KMS-11 (cell line): ENCODE data around the gene UBASH3B.

Source experiments
- H2AFZ ChIP-seq: fragments of 200-600 bp; sonication (generic); 2 replicates; pipeline ENCODE4 v1.6.1; 2016; ENCODE audit warnings: antibody characterized with exemption, mixed run types, low read depth
- H3K27ac ChIP-seq: fragments of 200-600 bp; sonication (generic); 2 replicates; pipeline ENCODE4 v1.6.1; 2016; ENCODE audit warnings: mild to moderate bottlenecking, mixed run types
- H3K27me3 ChIP-seq: fragments of 200-600 bp; sonication (generic); 2 replicates; pipeline ENCODE4 v1.6.1; 2017; ENCODE audit warnings: mild to moderate bottlenecking, low read depth, mixed run types, moderate library complexity; ENCODE audit not compliant: insufficient read depth
- H3K36me3 ChIP-seq: fragments of 200-600 bp; sonication (generic); 2 replicates; pipeline ENCODE4 v1.6.1; 2017; ENCODE audit warnings: mild to moderate bottlenecking, mixed run types; ENCODE audit not compliant: insufficient read depth
- H3K4me1 ChIP-seq: fragments of 200-600 bp; sonication (generic); 2 replicates; pipeline ENCODE4 v1.6.1; 2016; ENCODE audit warnings: mild to moderate bottlenecking, low read depth, mixed run types; ENCODE audit not compliant: poor library complexity, severe bottlenecking
- H3K4me2 ChIP-seq: fragments of 200-600 bp; sonication (generic); 2 replicates; pipeline ENCODE4 v1.7.0; 2016; ENCODE audit warnings: mild to moderate bottlenecking, mixed run types
- H3K4me3 ChIP-seq: fragments of 200-600 bp; sonication (generic); IDR thresholded peaks from 2 replicates; pipeline ENCODE4 v1.6.1; 2017; ENCODE audit warnings: low read depth, low read length, mixed read lengths; ENCODE audit not compliant: insufficient read depth
- H3K79me2 ChIP-seq: fragments of 200-600 bp; sonication (generic); 2 replicates; pipeline ENCODE4 v1.6.1; 2016; ENCODE audit warnings: low read depth, mixed run types; ENCODE audit not compliant: insufficient read depth
- H3K9ac ChIP-seq: fragments of 200-600 bp; sonication (generic); 2 replicates; pipeline ENCODE4 v1.6.1; 2016; ENCODE audit warnings: mild to moderate bottlenecking, mixed run types
- H4K20me1 ChIP-seq: fragments of 200-600 bp; sonication (generic); 2 replicates; pipeline ENCODE4 v1.6.1; 2016; ENCODE audit warnings: mild to moderate bottlenecking, mixed run types; ENCODE audit not compliant: insufficient read depth
- TF ChIP-seq, protein P1 (sequence below): fragments of 200-600 bp; sonication (generic); conservative IDR thresholded peaks from 2 replicates; pipeline ENCODE4 v1.6.1; 2017; ENCODE audit warnings: low read depth, mild to moderate bottlenecking, antibody characterized with exemption, low read length, moderate library complexity, mixed read lengths

The UBASH3B gene

DNA sequence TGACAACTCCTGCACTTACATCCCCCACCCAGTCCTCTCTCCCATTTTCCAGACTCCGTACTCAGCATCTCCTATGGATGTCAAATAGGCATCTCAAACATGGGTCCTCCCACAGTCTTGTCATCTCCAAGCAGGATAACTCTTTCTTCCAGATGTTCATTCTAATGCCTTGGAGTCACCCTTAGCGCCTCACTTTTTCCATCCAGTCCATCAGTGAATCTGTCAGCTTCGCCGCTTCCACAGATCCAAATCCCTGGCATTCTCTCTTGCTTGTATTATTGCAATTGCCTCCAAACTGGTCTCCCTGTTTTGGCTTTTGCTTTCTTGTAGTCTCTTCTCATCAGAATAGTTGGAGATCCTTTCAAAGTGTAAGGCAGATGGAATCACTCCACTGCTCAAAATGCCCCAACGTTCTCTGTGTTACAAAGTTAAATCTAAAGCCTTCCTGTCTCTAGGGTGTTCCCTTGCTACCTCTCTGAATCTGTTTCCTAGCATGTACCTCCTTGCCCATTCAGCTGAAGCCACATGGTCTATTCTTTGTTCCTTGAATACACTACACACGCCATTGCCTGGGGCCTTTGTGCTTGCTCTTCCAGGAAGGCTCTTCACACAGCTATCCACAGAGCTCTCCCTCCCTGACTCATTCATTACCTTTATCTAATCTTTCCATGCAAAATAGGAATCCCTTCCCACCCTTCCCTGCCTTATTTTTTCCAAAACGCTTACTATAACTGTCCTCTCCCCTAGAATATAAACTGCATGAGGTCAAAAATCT is 64.8 kb downstream of the UBASH3B start:
- Histone ChIP-seq H3K36me3 (no peaks in the 10 kb centered on the region), H3K9ac (no peak overlapping the region), H3K27ac (no peak overlapping the region), H3K4me1 (peaks cover 22% of the 10 kb centered on the region), H3K4me2 (no peak overlapping the region), H3K79me2 (no peaks in the 10 kb centered on the region), H2AFZ (no peak overlapping the region), H3K27me3 (no peaks in the 10 kb centered on the region), H4K20me1 (no peaks in the 10 kb centered on the region), H3K4me3 (no peak overlapping the region)
- TF ChIP-seq, protein P1, sequence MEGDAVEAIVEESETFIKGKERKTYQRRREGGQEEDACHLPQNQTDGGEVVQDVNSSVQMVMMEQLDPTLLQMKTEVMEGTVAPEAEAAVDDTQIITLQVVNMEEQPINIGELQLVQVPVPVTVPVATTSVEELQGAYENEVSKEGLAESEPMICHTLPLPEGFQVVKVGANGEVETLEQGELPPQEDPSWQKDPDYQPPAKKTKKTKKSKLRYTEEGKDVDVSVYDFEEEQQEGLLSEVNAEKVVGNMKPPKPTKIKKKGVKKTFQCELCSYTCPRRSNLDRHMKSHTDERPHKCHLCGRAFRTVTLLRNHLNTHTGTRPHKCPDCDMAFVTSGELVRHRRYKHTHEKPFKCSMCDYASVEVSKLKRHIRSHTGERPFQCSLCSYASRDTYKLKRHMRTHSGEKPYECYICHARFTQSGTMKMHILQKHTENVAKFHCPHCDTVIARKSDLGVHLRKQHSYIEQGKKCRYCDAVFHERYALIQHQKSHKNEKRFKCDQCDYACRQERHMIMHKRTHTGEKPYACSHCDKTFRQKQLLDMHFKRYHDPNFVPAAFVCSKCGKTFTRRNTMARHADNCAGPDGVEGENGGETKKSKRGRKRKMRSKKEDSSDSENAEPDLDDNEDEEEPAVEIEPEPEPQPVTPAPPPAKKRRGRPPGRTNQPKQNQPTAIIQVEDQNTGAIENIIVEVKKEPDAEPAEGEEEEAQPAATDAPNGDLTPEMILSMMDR = no peak

GRCh38 chr11:122721201-122721963 is 65.9 kb downstream of the UBASH3B start:
- H3K27me3 ChIP-seq = no peaks in the 10 kb centered on the region
- H3K36me3 ChIP-seq = no peaks in the 10 kb centered on the region
- no peak overlapping the region for H3K4me2 ChIP-seq
- H3K79me2 ChIP-seq = no peaks in the 10 kb centered on the region
- no peak overlapping the region for H3K27ac ChIP-seq
- no peaks in the 10 kb centered on the region for H4K20me1 ChIP-seq
- TF ChIP-seq, protein P1 = no peak
- no peak overlapping the region for H3K4me3 ChIP-seq
- no peak overlapping the region for H3K9ac ChIP-seq
- no peak overlapping the region for H2AFZ ChIP-seq
- H3K4me1 ChIP-seq = peaks cover 31% of the 10 kb centered on the region

DNA sequence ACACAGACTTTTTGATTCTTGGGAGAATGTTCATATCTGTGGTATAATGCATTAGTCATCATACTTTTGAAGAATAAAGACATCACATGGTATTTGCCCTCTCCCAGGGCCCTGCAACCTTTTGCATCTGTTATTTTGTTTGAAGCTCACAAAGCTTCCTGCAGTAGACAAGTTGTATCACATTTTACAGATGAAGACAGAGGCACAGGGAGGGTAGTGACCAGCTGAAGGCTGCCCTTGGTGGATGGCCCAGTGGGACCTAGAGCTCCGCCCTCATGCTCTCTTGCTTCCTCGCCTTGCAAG is 66.4 kb downstream of the UBASH3B start:
- H3K4me2 ChIP-seq = no peak overlapping the region
- no peak overlapping the region for H3K27ac ChIP-seq
- H3K4me1 ChIP-seq = peaks cover 35% of the 10 kb centered on the region
- no peak overlapping the region for H3K9ac ChIP-seq
- no peak overlapping the region for H2AFZ ChIP-seq
- no peaks in the 10 kb centered on the region for H3K27me3 ChIP-seq
- H3K36me3 ChIP-seq = no peaks in the 10 kb centered on the region
- H4K20me1 ChIP-seq = no peaks in the 10 kb centered on the region
- TF ChIP-seq, protein P1 = no peak
- no peak overlapping the region for H3K4me3 ChIP-seq
- H3K79me2 ChIP-seq = no peaks in the 10 kb centered on the region

DNA sequence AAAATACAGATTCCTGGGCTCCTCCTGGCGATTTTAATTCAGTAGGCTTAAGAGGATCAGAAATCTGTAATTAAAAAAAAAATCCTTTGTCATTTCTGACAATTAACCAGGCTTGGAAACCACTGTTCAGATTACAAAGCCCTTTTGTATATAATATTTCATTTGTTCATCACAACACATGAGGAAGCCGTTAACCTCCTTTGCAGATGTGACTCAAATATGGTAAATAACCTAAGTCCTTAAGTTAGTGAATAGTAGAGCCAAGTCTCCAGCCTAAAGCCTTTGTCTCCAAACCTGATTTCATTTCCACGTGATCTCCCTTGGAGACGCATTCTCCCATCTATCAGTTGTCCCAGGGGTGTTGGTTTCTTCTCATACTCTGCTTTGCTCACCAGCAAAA is 67.6 kb downstream of the UBASH3B start:
- H3K79me2 ChIP-seq = no peaks in the 10 kb centered on the region

More for the DNA sequence above, 67.6 kb downstream of the UBASH3B start:
- H3K36me3 ChIP-seq = no peaks in the 10 kb centered on the region
- no peak overlapping the region for H3K4me3 ChIP-seq
- no peak overlapping the region for H3K27ac ChIP-seq
- peak overlapping the region; percentile 29; the same call in 1 of the 2 replicates for H3K4me2 ChIP-seq
- no peak overlapping the region for H3K9ac ChIP-seq
- H3K4me1 ChIP-seq = peaks cover 46% of the 10 kb centered on the region
- TF ChIP-seq, protein P1 = no peak
- no peaks in the 10 kb centered on the region for H4K20me1 ChIP-seq
- H3K27me3 ChIP-seq = no peaks in the 10 kb centered on the region
- H2AFZ ChIP-seq = no peak overlapping the region
